Activated CD8-positive, alpha-beta memory T cell treated with anti-CD3 and anti-CD28 coated beads, Interleukin-2, amount 50 U/mL, for 4 hours (primary cell): ENCODE data around the gene PDZD2.
"Not testable (repeated sequence)": the region's sequence is repeated elsewhere in the genome, so short reads cannot be mapped to it uniquely, and the experiment has no call there.

ENCODE experiments used
- DNase-seq: peaks from one replicate; pipeline ENCODE4 v3.0.0-alpha.2; 2020

Gene PDZD2

GRCh38 chr5:32057187-32058096 lies 418.5 kb downstream of the PDZD2 start:
- no peak for DNase-seq

- DNase-seq, result no peak
Measured at GRCh38 chr5:32058101-32058500, 419.2 kb downstream of the PDZD2 start.

DNA sequence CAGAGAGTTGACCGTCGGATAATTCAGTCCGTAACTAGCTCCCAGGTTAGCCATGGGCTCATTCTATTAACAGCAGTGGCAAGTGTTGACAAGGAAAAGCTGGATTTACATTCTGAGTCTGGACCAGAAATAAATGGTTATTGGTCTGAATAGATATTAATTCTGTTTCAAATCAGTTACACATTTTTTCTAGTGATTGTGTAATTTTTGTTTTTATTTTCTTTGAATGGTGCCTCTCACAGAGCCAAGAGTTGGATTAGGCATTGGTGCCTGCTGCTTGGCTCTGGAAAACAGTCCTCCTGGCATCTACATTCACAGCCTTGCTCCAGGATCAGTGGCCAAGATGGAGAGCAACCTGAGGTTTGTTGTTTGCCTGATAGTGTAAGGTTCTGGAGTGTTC lies 420.1 kb downstream of the PDZD2 start:
- DNase-seq, result no peak

GRCh38 chr5:32059761-32060530 lies 421.0 kb downstream of the PDZD2 start:
- no peak for DNase-seq

DNA sequence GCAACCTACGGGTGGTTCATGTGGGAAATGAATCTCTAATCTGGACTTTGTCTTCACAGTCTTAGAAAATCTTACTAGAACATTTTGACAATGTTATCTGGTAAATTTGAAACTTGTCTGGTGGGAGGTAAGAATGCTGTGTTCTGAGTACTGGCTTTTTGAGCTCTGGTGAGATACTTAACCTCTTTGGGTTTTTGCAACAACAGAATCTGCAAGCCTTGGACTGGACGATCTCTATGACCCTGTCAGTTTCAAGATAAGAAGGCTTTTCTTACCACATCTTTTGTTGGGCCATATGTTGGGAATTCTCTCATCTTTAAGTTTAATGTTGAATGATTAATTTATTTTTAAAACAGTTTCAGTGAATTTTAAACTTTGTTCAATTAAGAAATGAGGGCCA lies 422.3 kb downstream of the PDZD2 start:
- DNase-seq, result no peak

- no peak for DNase-seq
Measured at GRCh38 chr5:32066448-32066847, 427.5 kb downstream of the PDZD2 start.

- no peak for DNase-seq
Measured at GRCh38 chr5:32067774-32068470, 429.0 kb downstream of the PDZD2 start.

GRCh38 chr5:32068561-32068960 lies 429.6 kb downstream of the PDZD2 start:
- DNase-seq, result no peak

DNA sequence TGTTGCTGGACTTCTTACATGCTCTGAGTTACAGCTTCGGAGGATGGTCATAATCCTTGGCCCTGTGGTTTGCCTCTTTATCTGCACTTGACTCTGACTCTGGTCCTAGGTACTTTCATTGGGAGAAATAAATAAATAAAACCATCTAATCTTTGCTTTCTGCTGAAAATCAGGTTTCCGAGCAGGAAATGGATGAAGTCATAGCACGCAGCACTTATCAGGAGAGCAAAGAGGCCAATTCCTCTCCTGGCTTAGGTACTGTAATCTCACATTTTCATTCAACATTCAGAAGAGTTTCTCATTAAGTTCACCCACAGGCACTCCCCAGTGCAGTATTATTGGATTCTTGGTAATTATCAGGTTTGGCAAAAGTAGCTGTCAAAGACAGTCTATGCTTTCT lies 430.5 kb downstream of the PDZD2 start:
- DNase-seq, result no peak

DNA sequence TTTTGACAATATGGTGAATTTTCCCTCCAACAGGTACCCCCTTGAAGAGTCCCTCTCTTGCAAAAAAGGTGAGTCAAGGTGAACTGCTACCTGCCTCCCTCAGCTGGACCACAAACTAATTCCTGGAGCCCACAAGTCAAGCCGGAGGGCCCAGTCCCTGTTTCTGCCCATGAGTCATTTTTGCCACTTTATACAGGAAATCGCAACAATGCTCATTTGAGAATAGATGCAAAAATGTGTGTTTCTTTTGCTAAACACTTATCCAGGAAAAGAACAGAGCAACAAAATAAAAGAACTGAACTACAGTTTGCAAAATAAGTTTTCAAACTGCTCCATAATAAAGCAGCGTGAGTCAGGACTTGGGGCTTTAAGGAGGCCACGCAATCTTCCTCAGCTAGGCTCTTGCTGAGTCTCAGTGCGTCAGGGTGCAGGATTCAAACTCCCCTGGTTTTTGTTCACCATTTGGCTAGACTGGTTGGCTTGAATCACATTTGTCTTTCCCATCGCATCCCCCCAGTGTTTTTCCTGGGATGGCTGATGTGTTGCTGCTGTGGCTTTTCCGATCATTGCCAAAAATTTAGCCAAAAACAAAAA lies 432.5 kb downstream of the PDZD2 start:
- DNase-seq, result no peak

GRCh38 chr5:32072054-32072453 lies 433.1 kb downstream of the PDZD2 start:
- DNase-seq, result no peak

DNA sequence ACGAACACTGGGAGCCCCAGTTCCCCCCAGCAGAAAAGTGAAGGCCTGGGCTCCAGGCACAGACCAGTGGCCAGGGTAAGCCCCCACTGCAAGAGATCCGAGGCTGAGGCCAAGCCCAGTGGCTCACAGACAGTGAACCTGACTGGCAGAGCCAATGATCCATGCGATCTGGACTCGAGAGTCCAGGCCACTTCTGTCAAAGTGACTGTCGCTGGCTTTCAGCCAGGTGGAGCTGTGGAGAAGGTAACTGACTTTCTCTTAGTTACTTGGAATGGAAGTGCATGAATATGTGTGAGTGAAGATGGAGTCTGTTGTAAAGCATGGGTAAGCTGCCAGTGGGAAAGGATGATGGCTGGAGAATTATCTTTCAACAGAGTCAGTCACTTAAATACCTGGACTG lies 435.5 kb downstream of the PDZD2 start:
- no peak for DNase-seq

DNA sequence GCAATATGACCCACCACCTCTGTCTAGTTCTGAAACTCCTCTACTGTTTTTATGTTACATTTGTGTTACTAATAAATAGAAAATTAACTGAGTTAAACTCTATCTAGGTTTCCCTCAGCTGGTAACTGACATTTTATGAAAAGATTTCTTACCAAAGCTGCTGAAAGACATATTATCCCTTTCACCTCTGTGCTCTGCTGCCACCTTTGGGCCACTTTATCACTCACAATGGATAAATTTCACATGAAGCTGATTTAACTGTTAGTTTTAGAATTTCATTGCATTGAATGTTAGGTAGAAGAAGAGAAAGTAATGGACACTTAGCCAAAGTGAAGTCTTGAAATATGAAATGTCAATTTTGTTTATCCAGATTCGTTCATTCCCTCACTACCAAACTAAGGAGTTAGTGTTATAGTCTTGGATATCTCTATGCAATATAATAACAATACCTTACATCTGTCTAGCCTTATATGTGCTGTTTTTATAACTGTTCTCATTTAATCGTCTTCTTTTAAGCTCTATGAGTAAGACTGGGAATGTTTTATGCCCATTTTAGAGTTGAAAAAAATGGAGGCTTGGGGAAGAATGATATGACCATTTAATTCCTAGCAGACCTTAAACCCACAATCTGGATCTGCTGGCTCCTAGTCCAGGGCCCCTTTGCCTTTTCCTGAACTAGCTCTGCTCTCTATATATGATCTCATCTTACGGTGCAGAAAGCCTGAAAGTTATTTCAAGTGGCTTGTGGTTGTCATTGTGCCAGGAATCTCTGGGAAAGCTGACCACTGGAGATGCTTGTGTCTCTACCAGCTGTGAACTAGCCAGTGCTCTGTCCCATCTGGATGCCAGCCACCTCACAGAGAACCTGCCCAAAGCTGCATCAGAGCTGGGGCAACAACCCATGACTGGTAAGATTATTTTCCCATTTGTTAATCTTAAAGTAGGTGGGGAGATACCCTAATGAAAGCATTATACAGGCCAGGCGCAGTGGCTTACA lies 438.1 kb downstream of the PDZD2 start:
- DNase-seq, result peak; percentile 26

GRCh38 chr5:32078855-32079254 lies 439.9 kb downstream of the PDZD2 start:
- DNase-seq, result not testable (repeated sequence)

DNA sequence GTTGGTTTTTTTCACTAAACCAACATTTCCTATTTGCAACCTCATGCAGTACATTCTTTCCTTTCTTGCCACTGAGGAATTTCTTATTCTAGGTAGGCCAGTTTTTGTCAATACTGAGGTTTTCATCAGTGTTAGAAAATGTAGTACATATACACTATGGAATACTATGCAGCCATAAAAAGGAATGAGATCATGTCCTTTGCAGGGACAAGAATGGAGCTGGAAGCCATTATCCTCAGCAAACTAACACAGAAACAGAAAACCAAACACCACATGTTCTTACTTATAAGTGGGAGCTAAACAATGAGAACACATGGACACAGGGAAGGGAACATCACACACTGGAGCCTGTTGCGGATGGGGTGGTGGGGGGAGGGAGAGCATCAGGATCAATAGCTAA lies 441.6 kb downstream of the PDZD2 start:
- not testable (repeated sequence) for DNase-seq

- no peak for DNase-seq
Measured at GRCh38 chr5:32082701-32083100, 443.8 kb downstream of the PDZD2 start.

DNA sequence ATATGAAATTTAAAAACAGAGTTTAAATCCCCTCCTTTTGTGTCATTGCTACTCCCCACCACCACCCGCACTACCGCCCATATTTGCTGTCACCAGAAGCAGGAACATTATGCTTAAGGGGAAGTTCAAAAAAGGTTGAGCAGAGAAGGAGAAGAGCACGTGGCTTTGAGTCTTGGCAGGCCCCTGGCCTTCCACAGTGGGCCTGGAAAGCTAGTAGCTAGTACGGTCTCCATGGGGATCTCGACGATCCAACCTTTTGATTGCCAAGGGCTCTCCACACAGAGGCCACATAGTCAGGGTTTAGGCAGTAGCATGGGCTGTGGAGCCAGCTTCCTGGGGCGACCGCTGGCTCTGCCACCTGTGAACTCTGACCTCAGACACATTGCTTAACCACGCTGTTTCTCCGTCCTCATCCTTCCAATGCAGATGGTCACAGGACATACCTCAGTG lies 445.1 kb downstream of the PDZD2 start:
- DNase-seq, result no peak

DNA sequence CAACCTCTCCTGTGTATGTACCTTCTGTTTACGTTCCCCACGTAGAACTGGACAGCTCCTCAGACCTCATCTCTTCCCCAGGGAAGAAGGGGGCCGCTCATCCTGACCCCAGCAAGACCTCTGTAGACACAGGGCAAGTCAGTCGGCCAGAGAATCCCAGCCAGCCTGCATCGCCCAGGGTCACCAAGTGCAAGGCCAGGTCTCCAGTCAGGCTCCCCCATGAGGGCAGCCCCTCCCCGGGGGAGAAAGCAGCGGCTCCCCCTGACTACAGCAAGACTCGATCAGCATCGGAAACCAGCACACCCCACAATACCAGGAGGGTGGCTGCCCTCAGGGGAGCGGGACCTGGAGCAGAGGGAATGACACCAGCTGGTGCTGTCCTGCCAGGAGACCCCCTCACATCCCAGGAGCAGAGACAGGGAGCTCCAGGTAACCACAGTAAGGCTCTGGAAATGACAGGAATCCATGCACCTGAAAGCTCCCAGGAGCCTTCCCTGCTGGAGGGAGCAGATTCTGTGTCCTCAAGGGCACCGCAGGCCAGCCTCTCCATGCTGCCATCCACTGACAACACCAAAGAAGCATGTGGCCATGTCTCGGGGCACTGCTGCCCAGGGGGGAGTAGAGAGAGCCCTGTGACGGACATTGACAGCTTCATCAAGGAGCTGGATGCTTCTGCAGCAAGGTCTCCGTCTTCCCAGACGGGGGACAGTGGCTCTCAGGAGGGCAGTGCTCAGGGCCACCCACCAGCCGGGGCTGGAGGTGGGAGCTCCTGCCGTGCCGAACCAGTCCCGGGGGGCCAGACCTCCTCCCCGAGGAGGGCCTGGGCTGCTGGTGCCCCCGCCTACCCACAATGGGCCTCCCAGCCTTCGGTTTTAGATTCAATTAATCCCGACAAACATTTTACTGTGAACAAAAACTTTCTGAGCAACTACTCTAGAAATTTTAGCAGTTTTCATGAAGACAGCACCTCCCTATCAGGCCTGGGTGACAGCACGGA lies 448.5 kb downstream of the PDZD2 start:
- DNase-seq, result no peak

GRCh38 chr5:32088214-32088613 lies 449.3 kb downstream of the PDZD2 start:
- DNase-seq, result no peak
